HepG2 (cell line): ENCODE measurements around the gene HLA-DPA1. TPM values are rescaled to one million over a fixed set of nuclear protein-coding genes. Genes with fewer than 3 reads are reported as not detected.

Experiments
- GABPB1 ChIP-seq: IDR thresholded peaks from 2 replicates; pipeline ENCODE4 v1.6.1; 2016; ENCODE audit warnings: mild to moderate bottlenecking, missing genetic modification reagents, moderate library complexity, missing compliant biosample characterization
- HDAC2 ChIP-seq: sonication (generic); formaldehyde crosslinking; IDR thresholded peaks from 2 replicates; pipeline ENCODE4 v1.4.0; 2020; ENCODE audit warnings: missing genetic modification reagents
- MLLT10 ChIP-seq: sonication (generic); formaldehyde crosslinking; IDR thresholded peaks from 2 replicates; pipeline ENCODE4 v1.4.0; 2020; ENCODE audit warnings: missing genetic modification reagents
- MTF1 ChIP-seq: sonication (generic); formaldehyde crosslinking; IDR thresholded peaks from 2 replicates; pipeline ENCODE4 v1.5.0; 2020; ENCODE audit warnings: missing genetic modification reagents
- NONO ChIP-seq, 2 experiments: fragments of 450-650 bp in 1 of 2; sonication (generic) in 1 of 2; formaldehyde crosslinking in 1 of 2; IDR thresholded peaks in 1 of 2; conservative IDR thresholded peaks in 1 of 2; 2 replicates each; pipeline versions ENCODE4 v1.6.1 to v1.8.0; 2017 to 2022; ENCODE audit warnings: mild to moderate bottlenecking in 1 of 2, missing genetic modification reagents in 1 of 2, moderate library complexity in 1 of 2
- ZZZ3 ChIP-seq: sonication (generic); formaldehyde crosslinking; IDR thresholded peaks from 2 replicates; pipeline ENCODE4 v1.4.0; 2020; ENCODE audit warnings: missing genetic modification reagents, mild to moderate bottlenecking, borderline replicate concordance
- polyA plus RNA-seq, 8 experiments: library from polyadenylated mRNA; depleted of rRNA in 3 of 8; stranded (reverse) in 7 of 8; unstranded in 1 of 8; fragments of >200 nt; fragmentation: Illumina TruSeq in 4 of 8; extraction: Trizol in 4 of 8; gene quantifications; 2 replicates each; pipeline versions ENCODE4 v1.2.1 to v1.2.3, GENCODE V29; 2011 to 2016; ENCODE audit warnings: low read depth in 4 of 8, missing spikeins in 1 of 8, mixed read lengths in 1 of 8; ENCODE audit not compliant: insufficient read depth in 1 of 8
- total RNA-seq, 5 experiments: library from RNA; depleted of rRNA; stranded (reverse); fragments of >200 nt; fragmentation: Illumina TruSeq; extraction: Trizol; gene quantifications; 2 replicates each; pipeline ENCODE4 v1.2.3, GENCODE V29; 2016; ENCODE audit warnings: low read depth in 1 of 5
- TF ChIP-seq, protein P1 (sequence below): sonication (generic); formaldehyde crosslinking; IDR thresholded peaks from 2 replicates; pipeline ENCODE4 v1.4.0; 2020; ENCODE audit warnings: missing genetic modification reagents
- TF ChIP-seq, protein P2 (sequence below): sonication (generic); formaldehyde crosslinking; conservative IDR thresholded peaks from 2 replicates; pipeline ENCODE4 v1.8.0; 2022; ENCODE audit warnings: missing genetic modification reagents

HLA-DPA1 gene
- total and polyA plus RNA-seq, 2 of the 13 experiments (the other 11 are each of a cell fraction or from before 2014, with no cell fraction given), result not detected

DNA sequence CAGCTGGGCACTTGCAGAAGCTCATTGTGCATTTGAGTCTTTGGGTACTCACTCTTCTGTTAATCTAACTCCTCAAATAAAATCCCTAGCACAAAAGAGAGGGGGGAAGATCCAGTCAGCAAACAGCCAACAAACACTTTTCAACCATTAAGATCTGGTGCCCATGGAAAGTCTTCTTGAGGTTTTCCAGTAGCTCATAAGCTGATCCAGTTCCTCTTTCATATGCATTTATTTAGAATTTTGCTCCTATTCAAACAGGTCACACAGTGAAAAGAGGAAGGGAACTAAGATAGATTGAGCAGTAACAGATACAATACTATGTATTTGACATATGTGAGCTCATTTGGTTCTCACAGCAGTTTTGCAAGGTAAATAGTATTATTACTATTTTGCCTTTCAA is 41.0 kb upstream of the HLA-DPA1 start (continued):
- TF ChIP-seq, protein P1, sequence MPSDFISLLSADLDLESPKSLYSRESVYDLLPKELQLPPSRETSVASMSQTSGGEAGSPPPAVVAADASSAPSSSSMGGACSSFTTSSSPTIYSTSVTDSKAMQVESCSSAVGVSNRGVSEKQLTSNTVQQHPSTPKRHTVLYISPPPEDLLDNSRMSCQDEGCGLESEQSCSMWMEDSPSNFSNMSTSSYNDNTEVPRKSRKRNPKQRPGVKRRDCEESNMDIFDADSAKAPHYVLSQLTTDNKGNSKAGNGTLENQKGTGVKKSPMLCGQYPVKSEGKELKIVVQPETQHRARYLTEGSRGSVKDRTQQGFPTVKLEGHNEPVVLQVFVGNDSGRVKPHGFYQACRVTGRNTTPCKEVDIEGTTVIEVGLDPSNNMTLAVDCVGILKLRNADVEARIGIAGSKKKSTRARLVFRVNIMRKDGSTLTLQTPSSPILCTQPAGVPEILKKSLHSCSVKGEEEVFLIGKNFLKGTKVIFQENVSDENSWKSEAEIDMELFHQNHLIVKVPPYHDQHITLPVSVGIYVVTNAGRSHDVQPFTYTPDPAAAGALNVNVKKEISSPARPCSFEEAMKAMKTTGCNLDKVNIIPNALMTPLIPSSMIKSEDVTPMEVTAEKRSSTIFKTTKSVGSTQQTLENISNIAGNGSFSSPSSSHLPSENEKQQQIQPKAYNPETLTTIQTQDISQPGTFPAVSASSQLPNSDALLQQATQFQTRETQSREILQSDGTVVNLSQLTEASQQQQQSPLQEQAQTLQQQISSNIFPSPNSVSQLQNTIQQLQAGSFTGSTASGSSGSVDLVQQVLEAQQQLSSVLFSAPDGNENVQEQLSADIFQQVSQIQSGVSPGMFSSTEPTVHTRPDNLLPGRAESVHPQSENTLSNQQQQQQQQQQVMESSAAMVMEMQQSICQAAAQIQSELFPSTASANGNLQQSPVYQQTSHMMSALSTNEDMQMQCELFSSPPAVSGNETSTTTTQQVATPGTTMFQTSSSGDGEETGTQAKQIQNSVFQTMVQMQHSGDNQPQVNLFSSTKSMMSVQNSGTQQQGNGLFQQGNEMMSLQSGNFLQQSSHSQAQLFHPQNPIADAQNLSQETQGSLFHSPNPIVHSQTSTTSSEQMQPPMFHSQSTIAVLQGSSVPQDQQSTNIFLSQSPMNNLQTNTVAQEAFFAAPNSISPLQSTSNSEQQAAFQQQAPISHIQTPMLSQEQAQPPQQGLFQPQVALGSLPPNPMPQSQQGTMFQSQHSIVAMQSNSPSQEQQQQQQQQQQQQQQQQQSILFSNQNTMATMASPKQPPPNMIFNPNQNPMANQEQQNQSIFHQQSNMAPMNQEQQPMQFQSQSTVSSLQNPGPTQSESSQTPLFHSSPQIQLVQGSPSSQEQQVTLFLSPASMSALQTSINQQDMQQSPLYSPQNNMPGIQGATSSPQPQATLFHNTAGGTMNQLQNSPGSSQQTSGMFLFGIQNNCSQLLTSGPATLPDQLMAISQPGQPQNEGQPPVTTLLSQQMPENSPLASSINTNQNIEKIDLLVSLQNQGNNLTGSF, result no peak
- no peak for TF ChIP-seq ZZZ3 (CRISPR knock-in tag)
- no peak for TF ChIP-seq MLLT10 (CRISPR knock-in tag)
- TF ChIP-seq MTF1 (CRISPR knock-in tag), result no peak
- no peak for TF ChIP-seq NONO (IDR thresholded peaks at IDR 0.05)
- TF ChIP-seq NONO (CRISPR knock-in tag; conservative IDR thresholded peaks at IDR 0.05), result no peak
- TF ChIP-seq, protein P2, sequence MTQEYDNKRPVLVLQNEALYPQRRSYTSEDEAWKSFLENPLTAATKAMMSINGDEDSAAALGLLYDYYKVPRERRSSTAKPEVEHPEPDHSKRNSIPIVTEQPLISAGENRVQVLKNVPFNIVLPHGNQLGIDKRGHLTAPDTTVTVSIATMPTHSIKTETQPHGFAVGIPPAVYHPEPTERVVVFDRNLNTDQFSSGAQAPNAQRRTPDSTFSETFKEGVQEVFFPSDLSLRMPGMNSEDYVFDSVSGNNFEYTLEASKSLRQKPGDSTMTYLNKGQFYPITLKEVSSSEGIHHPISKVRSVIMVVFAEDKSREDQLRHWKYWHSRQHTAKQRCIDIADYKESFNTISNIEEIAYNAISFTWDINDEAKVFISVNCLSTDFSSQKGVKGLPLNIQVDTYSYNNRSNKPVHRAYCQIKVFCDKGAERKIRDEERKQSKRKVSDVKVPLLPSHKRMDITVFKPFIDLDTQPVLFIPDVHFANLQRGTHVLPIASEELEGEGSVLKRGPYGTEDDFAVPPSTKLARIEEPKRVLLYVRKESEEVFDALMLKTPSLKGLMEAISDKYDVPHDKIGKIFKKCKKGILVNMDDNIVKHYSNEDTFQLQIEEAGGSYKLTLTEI (CRISPR knock-in tag), result no peak
- TF ChIP-seq HDAC2 (CRISPR knock-in tag), result no peak
- no peak for TF ChIP-seq GABPB1
- TF ChIP-seq, all 625 proteins: peak for 0
